Glomerular visceral epithelial cell (primary cell): ENCODE results near the gene S100A6.

ENCODE experiments used
- DNase-seq: peaks from one replicate; pipeline ENCODE4 v3.0.0-alpha.2; 2016; ENCODE audit errors: extremely low spot score

Gene S100A6

DNA sequence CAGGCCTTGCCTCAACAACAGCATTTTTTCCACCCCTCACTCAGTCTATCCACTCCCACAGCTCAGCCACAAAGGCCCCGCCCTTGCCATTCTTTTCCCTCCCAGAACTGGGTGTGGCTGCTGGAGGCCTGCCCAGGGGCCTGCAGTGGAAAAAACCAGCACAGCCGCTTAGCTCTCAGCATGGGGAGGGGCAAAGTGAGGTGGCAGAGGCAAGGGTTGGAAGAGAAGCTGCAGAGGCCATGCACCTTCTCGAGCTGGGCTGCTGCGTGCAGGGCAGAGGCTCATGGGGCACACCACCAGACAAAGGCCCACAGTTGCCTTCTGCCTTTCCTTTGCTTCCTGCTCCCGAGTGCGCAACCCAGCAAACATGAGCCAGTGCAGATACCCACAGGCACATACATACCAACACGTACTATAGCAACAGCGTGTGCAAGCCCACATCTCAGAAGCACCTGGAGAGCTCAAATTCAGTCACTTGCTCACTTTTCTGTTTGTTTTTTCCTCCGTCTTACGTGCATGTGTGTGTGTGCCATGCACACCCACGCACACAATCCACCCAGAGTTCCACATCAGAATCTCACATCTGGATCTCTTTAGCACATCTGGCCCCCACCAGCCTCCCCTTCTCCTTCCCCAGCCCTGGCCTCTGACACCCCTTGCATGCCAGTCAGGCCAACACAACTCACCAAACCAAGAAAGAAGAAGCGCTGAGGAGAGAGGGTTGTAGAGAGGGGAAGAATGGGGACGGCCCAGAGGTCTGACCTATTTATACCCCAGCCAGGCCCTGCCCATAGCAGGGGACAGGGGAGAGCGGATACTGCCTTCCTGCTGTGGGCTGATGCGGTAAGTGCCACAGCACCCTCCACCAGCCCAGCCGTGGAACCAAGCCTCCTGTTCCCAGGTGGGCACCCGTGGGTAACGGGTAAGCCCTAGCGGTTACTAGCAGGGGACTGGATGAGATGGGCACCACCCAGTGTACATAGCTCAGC lies 9.6 kb upstream of the S100A6 start, which contains the start of gene S100A4:
S100A4 (minus strand) TSS at position 740 of the 989 bp plus-strand sequence. CDS start 1,012 bp downstream, outside the sequence.
- DNase-seq: peak; percentile 90

GRCh38 chr1:153544453-153545066 lies 8.8 kb upstream of the S100A6 start:
- DNase-seq: no peak

DNA sequence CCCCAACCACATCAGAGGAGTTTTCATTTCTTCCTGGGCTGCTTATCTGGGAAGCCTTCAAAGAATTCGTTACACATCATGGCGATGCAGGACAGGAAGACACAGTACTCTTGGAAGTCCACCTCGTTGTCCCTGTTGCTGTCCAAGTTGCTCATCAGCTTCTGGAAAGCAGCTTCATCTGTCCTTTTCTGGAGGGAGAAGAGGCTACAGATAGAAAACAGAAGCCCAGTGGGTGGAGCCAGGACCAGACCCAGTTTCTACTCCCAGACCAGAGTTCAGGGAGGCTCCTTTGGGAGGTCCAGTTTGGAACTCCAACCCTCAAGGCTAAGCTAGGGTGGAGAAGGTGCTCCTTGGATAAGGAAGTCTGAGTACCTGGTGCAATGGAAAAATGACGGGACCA lies 7.9 kb upstream of the S100A6 start:
- no peak for DNase-seq

DNA sequence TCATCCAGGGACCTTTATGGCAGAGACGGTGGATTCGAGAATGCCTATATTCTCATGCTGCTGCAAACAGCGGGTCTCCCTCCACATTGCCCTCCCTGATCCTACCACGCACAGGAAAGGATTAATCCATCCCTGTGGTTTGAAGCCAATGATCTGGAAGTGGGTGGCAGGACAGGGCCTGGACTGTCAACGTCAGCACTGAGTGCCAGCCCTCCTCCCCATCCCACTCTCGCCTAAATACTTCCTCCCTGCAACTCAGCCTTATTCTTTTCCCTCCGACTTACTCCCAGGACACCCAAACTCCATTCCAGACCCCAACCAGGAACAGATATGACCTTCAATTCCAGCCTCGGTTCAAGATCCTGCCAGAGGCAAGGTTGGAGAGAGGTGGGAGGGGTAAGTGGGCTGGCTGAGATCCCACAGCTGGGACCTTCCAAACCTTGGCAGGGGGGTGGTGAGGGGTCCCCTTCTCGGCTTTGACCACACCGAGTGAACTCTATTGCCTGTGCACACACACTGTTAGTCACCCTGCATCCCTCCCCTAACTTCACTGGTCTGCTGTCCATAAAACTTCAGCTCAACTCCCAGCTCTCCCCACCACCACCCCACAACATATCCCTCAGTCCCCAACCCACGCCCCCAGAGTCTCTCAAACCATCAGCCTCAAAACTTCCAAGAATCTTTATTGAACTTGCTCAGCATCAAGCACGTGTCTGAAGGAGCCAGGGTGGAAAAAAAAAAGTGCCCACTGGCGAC lies 7.3 kb upstream of the S100A6 start:
- DNase-seq: no peak

DNA sequence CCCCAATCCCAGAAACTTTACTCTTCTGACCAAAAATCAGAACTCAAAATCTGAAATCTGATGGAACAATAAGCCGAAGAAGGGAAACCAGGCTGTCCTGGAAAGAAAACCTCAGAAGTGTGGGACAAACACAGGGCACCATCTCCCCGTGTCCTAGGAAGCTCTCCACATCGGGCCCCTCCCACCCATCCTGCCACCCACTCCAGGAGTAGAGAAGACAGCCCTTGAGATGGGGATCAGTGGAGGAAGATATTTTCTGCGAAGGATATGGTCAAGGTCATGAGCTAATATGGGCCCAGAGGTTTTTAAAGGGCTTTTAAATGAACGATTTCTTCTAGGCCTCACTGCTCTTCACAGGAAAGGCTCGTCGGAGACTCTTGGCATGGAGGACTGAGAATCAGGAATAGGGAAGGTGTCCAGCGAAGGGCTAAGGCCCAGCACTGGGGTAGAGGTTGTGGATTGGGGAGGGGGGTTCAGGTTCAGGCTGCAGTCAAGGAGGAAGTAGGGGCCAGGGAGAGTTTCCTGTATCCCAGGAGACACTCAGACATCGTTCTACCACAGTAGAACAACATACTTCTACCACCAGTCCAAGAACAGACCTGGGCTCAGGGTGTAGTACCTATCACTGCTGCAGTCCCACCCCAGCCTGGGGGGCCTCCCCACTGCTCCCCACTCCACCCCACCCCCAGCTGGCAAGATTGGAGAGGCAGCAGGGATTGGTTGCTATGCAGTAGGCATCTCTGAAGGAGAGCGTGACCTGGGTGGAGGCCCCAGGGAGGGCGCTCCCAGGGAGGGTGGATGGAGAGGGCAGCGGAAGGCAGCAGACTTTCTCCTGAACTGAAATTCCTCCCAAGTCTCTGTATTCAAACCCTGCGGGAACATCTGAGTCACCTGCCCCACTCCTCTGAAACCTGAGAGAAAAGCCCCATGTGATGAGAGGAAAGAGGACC lies 6.1 kb upstream of the S100A6 start:
- no peak for DNase-seq

DNA sequence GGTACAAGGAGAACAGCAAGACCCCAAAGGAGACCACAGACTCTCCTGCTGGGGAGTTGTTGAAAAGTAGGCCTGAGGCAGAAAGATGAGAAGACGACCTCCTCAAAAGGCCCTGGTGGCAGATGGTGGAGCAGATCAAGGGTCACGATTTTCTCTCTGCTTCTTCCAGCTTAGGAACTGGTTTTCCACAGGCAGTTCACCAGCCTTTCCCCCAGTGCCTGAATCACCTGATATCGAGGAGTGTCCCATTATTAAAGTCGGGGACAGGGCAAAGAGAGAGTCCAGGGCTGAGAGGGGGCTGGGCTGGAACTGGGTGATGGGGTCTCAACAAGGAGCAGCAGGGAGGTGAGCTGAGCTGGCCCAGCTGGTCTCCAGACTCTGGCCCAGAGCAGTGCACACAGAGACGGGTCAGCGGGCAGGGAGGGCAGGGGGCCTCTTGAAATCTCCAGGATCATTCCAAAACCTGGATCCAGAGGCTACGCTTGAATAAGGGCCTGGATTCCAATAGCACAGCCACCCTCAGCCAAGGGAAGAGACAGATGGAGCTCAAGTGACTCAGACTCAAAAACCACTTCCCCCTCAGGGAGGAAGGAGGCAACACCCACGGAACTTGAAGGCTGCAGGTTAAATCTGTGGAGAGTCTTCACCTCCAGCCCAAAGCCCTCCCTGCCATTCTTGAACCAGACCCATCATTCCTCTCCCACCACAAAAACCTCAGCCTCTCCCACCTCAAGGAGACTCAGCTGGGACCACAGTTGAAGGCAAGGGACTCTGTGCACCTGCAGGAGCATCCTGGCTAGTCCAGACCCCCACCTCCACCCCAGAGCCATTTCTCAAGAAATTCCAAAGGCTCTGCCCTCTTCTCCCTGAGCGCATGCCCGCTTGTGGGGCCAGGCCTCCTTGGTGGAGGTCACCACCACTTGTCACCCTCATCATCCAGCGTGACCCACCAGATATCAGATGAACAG lies 4.9 kb upstream of the S100A6 start, which contains the start of gene S100A5:
S100A5 (minus strand) TSS at position 541 of the 968 bp plus-strand sequence. CDS start 743 bp downstream, outside the sequence.
- peak; percentile 92 for DNase-seq

GRCh38 chr1:153539395-153540093 lies 3.8 kb upstream of the S100A6 start:
- DNase-seq: no peak

- no peak for DNase-seq
Observed at GRCh38 chr1:153538315-153538821, 2.6 kb upstream of the S100A6 start.

- no peak for DNase-seq
Observed at GRCh38 chr1:153537376-153537730, 1.6 kb upstream of the S100A6 start.

GRCh38 chr1:153536671-153537375 lies 1.0 kb upstream of the S100A6 start:
- DNase-seq: no peak

GRCh38 chr1:153536012-153536670 lies 350 bp upstream of the S100A6 start:
- DNase-seq: peak; percentile 95

- no peak for DNase-seq
Observed at GRCh38 chr1:153534925-153535241, 908 bp downstream of the S100A6 start.

DNA sequence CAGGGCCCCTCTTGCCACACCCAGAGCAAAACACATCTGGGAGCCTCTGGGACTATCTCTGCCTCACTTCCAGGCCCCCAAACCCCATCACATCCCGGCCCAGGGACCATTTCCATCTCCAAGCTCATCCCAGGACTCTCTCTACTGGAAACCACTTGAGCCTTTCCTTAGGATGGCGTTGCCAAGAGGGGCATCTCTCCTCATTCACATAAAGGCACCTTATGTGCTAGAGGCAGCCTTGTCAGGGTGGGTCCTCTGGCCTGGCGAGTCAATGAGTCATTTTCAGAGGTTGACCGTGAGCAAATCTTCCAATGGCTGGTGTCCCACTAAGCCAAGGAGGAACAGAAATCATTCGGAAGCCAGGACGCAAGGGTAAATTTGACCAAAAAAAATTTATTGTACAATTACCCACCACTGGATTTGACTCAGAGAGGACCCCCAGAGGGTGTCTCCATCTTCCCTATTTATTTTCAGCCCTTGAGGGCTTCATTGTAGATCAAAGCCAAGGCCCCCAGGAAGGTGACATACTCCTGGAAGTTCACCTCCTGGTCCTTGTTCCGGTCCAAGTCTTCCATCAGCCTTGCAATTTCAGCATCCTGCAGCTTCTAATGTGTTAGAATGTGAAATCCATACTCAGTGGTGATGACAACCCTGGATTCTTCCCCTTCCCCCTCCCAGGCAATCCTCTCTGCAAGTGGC lies 1.4 kb downstream of the S100A6 start:
- peak; percentile 58 for DNase-seq

DNA sequence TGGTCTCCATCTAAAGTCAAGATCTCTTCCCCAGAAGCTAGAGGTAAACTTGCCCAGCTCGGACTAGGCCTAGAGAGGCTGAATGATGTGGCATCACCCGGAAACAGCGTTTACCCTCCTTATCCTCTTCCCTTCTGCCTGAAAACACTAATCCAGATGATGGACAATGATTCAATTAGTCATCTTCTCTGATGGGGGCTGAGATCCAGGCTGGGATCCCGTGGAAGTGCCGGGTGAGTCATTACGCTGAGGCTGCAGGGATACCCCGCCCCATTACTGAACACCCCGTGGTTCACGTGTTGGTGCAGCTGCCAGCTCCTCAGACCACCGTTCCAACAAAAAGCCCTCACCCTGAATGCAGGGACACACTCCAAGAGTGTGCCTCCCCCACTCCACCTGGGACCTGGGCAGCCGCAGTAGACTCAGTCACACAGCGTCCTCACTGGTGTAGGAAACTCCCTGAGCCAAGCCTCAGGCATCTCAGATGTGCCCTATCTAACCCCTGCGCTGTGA lies 2.0 kb downstream of the S100A6 start:
- DNase-seq: peak; percentile 97

DNA sequence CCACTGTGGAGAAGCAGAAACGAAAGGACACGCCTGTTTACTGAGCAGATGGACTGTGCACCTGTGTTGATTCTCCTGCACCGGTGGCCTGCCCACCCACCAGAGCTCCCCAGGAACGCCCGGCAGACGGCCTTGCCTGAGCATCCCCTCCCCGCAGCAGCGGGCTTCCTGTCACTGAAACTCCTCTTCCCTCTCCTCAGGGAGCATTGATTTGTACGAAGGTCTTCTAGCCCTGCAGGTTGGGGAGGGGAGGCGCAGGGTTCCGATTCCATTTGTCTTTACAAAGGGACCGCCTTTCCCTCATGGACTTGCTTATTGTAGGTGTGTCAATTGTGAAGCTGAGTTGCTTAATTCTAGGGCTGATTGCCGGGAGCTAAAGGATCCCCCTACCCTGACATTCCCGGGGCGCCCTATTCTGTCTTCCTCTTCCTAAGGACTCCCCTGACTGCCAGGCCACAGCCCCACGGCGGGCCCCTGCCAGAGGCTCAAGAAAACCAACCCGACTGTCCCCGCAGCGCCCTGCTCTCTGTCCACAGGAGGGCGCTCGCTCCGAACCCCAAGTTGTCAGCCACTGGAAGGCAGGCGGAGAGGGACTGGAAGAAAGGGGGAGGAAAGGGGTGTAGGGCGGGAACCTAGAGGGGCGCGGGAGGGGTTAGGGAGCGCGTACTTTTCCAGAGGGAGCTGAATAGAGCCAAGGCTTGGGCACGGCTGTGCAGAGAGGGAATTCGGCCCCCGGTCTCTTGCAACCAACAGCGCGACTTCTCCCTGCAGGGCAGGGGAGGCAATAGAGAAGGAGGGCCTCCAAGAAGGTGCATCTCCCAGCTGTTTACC lies 2.8 kb downstream of the S100A6 start:
- peak; percentile 90 for DNase-seq

GRCh38 chr1:153532181-153532580 lies 3.6 kb downstream of the S100A6 start:
- no peak for DNase-seq
